K562 (cell line): ENCODE measurements around the gene ZNF215. TPM values are rescaled to one million over a fixed set of nuclear protein-coding genes. Genes with fewer than 3 reads are reported as not detected.

Source experiments
- ATAC-seq: fragments of 200-7000 bp; cut with Tn5 transposase; 3 replicates; pipeline ENCODE4 v1.9.1; 2020; ENCODE audit warnings: moderate library complexity
- BruUV-seq: library from RNA; stranded (reverse); fragments of 400-500 nt; replicated peaks from 2 replicates; lab custom pipeline; 2021; lab: Mats Ljungman, UMichigan
- CTCF ChIA-PET: fragments of 300-600 bp; formaldehyde crosslinking; extraction: SDS; loops from one replicate; lab custom pipeline; 2021; ENCODE audit warnings: low intra/inter-chr PET ratio; lab: Yijun Ruan, JAX
- POLR2A ChIA-PET: fragments of 300-600, 350-650 bp; sonication (Branson Sonifier 250); formaldehyde crosslinking; extraction: SDS; loops from one replicate; lab custom pipeline; 2021; ENCODE audit warnings: antibody characterized with exemption, inconsistent platforms; lab: Yijun Ruan, JAX
- DNase-seq, 4 experiments: peaks; one replicate each; pipeline versions ENCODE4 v3.0.0 to v3.0.0-alpha.2; 2011 to 2018; ENCODE audit warnings: low spot score in 3 of 4, mixed read lengths in 3 of 4; ENCODE audit errors: extremely low read depth in 1 of 4
- FAIRE-seq: peaks from 2 replicates; lab custom pipeline; 2011; peaks lifted over from hg19 to GRCh38; lab: Jason Lieb, UNC
- H2AFZ ChIP-seq: 2 replicates; pipeline ENCODE4 v1.6.0; 2011; ENCODE audit warnings: low read depth, low read length, control low read depth, inconsistent platforms
- H3K27ac ChIP-seq: fragments of 200-600 bp; 3 replicates; pipeline ENCODE4 v1.8.0; 2011; ENCODE audit warnings: low read depth, mild to moderate bottlenecking, control low read depth, inconsistent platforms, low read length, moderate library complexity, mixed read lengths; ENCODE audit errors: extremely low read depth
- H3K27me3 ChIP-seq, 2 experiments: fragments of 300-600 bp in 1 of 2; 2 replicates in 1 of 2; 3 replicates in 1 of 2; pipeline versions ENCODE4 v1.6.0 to v1.8.0; 2011; ENCODE audit warnings: inconsistent platforms in 2 of 2, low read length in 2 of 2, mild to moderate bottlenecking in 1 of 2, mixed read lengths in 1 of 2, moderate library complexity in 1 of 2; ENCODE audit not compliant: control insufficient read depth in 2 of 2, insufficient read depth in 2 of 2
- H3K36me3 ChIP-seq: fragments of 300-600 bp; 3 replicates; pipeline ENCODE4 v1.8.0; 2011; ENCODE audit warnings: mild to moderate bottlenecking, low read length, inconsistent platforms; ENCODE audit not compliant: control insufficient read depth, insufficient read depth
- H3K4me1 ChIP-seq, 2 experiments: fragments of 200-600 bp in 1 of 2; replicated peaks in 1 of 2; 2 replicates in 1 of 2; 3 replicates in 1 of 2; pipeline versions ENCODE4 v1.5.1 to v1.8.0; 2011; ENCODE audit warnings: inconsistent platforms in 2 of 2, low read length in 2 of 2, mild to moderate bottlenecking in 1 of 2, mixed read lengths in 1 of 2, moderate library complexity in 1 of 2; ENCODE audit not compliant: control insufficient read depth in 2 of 2, insufficient read depth in 2 of 2
- H3K4me2 ChIP-seq: 2 replicates; pipeline ENCODE4 v1.6.1; 2011; ENCODE audit warnings: low read length, control low read depth, inconsistent platforms, mixed read lengths; ENCODE audit not compliant: insufficient read depth
- H3K4me3 ChIP-seq: fragments of 200-600 bp; sonication (generic), shearing (Covaris generic); 2 replicates; pipeline ENCODE4 v1.5.1; 2016; ENCODE audit warnings: control low read depth, inconsistent platforms
- H3K79me2 ChIP-seq: fragments of 200-600 bp; 3 replicates; pipeline ENCODE4 v1.8.0; 2011; ENCODE audit warnings: low read length, inconsistent platforms; ENCODE audit not compliant: control insufficient read depth, insufficient read depth
- H3K9ac ChIP-seq, 2 experiments: 2 replicates each; pipeline versions ENCODE4 v1.6.0 to v1.6.1; 2011; ENCODE audit warnings: low read depth in 2 of 2, low read length in 2 of 2, control low read depth in 1 of 2, inconsistent platforms in 1 of 2, mild to moderate bottlenecking in 1 of 2, mixed read lengths in 1 of 2; ENCODE audit not compliant: insufficient read depth in 1 of 2
- H3K9me1 ChIP-seq: one replicate; pipeline ENCODE4 v1.6.0; 2011; ENCODE audit warnings: inconsistent platforms, mild to moderate bottlenecking, low read length, moderate library complexity; ENCODE audit not compliant: control insufficient read depth, insufficient read depth
- H3K9me3 ChIP-seq: replicated peaks from 2 replicates; pipeline ENCODE4 v1.5.1; 2011; ENCODE audit warnings: low read depth, low read length, inconsistent platforms; ENCODE audit not compliant: control insufficient read depth, insufficient read depth
- H4K20me1 ChIP-seq: replicated peaks from 2 replicates; pipeline ENCODE4 v1.6.1; 2011; ENCODE audit warnings: low read length, inconsistent platforms, mixed read lengths; ENCODE audit not compliant: control insufficient read depth, insufficient read depth
- DLX4 ChIP-seq: fragments of 250-450 bp; sonication (Bioruptor Pico); IDR thresholded peaks from 2 replicates; pipeline ENCODE4 v1.6.1; 2021; ENCODE audit warnings: mild to moderate bottlenecking
- GMEB1 ChIP-seq: fragments of 250-450 bp; sonication (Bioruptor Pico); IDR thresholded peaks from 2 replicates; pipeline ENCODE4 v1.4.0; 2020; ENCODE audit warnings: mild to moderate bottlenecking
- ID3 ChIP-seq, 2 experiments: fragments of 250-450 bp in 1 of 2; fragments of 450-650 bp in 1 of 2; sonication (Bioruptor Pico) in 1 of 2; IDR thresholded peaks; 2 replicates each; pipeline versions ENCODE4 v1.6.1 to v1.8.0; 2016 to 2021; ENCODE audit warnings: mild to moderate bottlenecking in 2 of 2, moderate library complexity in 2 of 2, missing compliant biosample characterization in 1 of 2, missing genetic modification characterization in 1 of 2
- POLR2B ChIP-seq: fragments of 450-650 bp; IDR thresholded peaks from 2 replicates; pipeline ENCODE4 v1.6.1; 2018; ENCODE audit warnings: low read depth; ENCODE audit not compliant: partially characterized antibody
- RBBP5 ChIP-seq: fragments of 200-600 bp; sonication (generic); IDR thresholded peaks from 2 replicates; pipeline ENCODE4 v1.6.1; 2012; ENCODE audit warnings: borderline replicate concordance, mild to moderate bottlenecking, low read length, control low read depth, inconsistent platforms; ENCODE audit not compliant: insufficient read depth, poor library complexity, severe bottlenecking
- SREBF2 ChIP-seq: sonication (generic); formaldehyde crosslinking; IDR thresholded peaks from 2 replicates; pipeline ENCODE4 v1.4.0; 2020; ENCODE audit warnings: mild to moderate bottlenecking, missing genetic modification reagents
- ZBTB43 ChIP-seq: sonication (generic); formaldehyde crosslinking; IDR thresholded peaks from 2 replicates; pipeline ENCODE4 v1.8.0; 2023; ENCODE audit warnings: mild to moderate bottlenecking, missing genetic modification reagents
- ZNF354B ChIP-seq: fragments of 250-450 bp; sonication (Bioruptor Pico); IDR thresholded peaks from 2 replicates; pipeline ENCODE4 v1.4.0; 2020
- WGBS: fragments of 100-300 bp; shearing (Covaris generic); methylation state at CpG from one replicate; pipeline ENCODE4 v1.1.6; 2016; ENCODE audit warnings: low coverage, mixed read lengths; ENCODE audit not compliant: insufficient coverage; ENCODE audit errors: missing lambda C conversion rate; 5-methylcytosine and 5-hydroxymethylcytosine counted together
- in situ Hi-C: fragments of 300-500 bp; cut with MboI; formaldehyde crosslinking; loops from 4 replicates; pipeline ENCODE4 v1.15.0; 2018; ENCODE audit warnings: inconsistent platforms, mixed read lengths
- intact Hi-C: fragments of 100-400 bp; cut with micrococcal nuclease; formaldehyde crosslinking; loops from 2 replicates; pipeline ENCODE4 v1.14.2; 2022
- polyA plus RNA-seq, 8 experiments: library from polyadenylated mRNA; depleted of rRNA in 4 of 8; stranded (reverse) in 5 of 8; unstranded in 3 of 8; fragments of >200 nt; fragmentation: Nextera tagmentation in 2 of 8; fragmentation: Illumina TruSeq in 1 of 8; extraction: Ambion mirVana in 2 of 8; extraction: Trizol in 1 of 8; gene quantifications; 2 replicates each; pipeline versions ENCODE4 v1.2.1 to v1.2.3, GENCODE V29; 2011 to 2014; ENCODE audit warnings: inconsistent platforms in 1 of 8, missing spikeins in 1 of 8
- total RNA-seq, 7 experiments: library from RNA; depleted of rRNA in 6 of 7; stranded (reverse); fragments of >200 nt in 6 of 7; fragmentation: Illumina TruSeq in 2 of 7; extraction: Trizol in 2 of 7; gene quantifications; 2 replicates each; pipeline versions ENCODE4 v1.2.1 to v1.2.3, GENCODE V29; 2011 to 2021; ENCODE audit warnings: low replicate concordance in 1 of 7

ZNF215 gene
- total and polyA plus RNA-seq, 9 of the 15 experiments (the other 6 are each of a cell fraction or from before 2014, with no cell fraction given): 11.2 to 19.1 (median 14.2) TPM

GRCh38 chr11:6889835-6890234 lies 36.4 kb upstream of the ZNF215 start:
- FAIRE-seq: no peak
- Histone ChIP-seq H3K4me2 (no peak overlapping the region), H3K9ac (no peak overlapping the region), H3K27ac (no peak overlapping the region), H3K9me1 (no peaks in the 10 kb centered on the region), H3K4me1 (no peaks in the 10 kb centered on the region), H3K36me3 (no peaks in the 10 kb centered on the region), H2AFZ (no peak overlapping the region), H3K27me3 (no peaks in the 10 kb centered on the region), H3K4me3 (no peak overlapping the region), H3K9me3 (no peaks in the 10 kb centered on the region), H3K79me2 (no peaks in the 10 kb centered on the region), H4K20me1 (no peaks in the 10 kb centered on the region)
- no peak for DNase-seq
- BruUV-seq: no TSS peak
- in situ Hi-C loops: no loop called here
- WGBS: 0% methylated on average over 1 of the region's 1 CpG
- POLR2A ChIA-PET: interaction anchor here (1.2 kb wide), 1 partner anchor 9 kb away, joined by 4 read pairs; no protein-coding TSS in a partner anchor
- CTCF ChIA-PET: no interaction called here
- intact Hi-C loops: no loop called here
- no peak for TF ChIP-seq ZNF354B (CRISPR knock-in tag)
- no peak for TF ChIP-seq RBBP5
- TF ChIP-seq GMEB1 (CRISPR knock-in tag): no peak
- no peak for ATAC-seq

GRCh38 chr11:6892400-6892799 lies 33.8 kb upstream of the ZNF215 start, which contains the start of gene OR2D2:
Gene OR2D2 (minus strand): TSS chr11:6892500. CDS start chr11:6892500, 0 bp downstream.
- CTCF ChIA-PET: no interaction called here
- ATAC-seq (no peak), FAIRE-seq (no peak)
- Histone ChIP-seq H3K9me1 (no peaks in the 10 kb centered on the region), H3K79me2 (no peaks in the 10 kb centered on the region), H3K27me3 (no peaks in the 10 kb centered on the region), H2AFZ (no peak within 1 kb of the TSS), H3K4me2 (no peak within 1 kb of the TSS), H3K9me3 (no peaks in the 10 kb centered on the region), H3K9ac (no peak within 1 kb of the TSS), H4K20me1 (no peaks in the 10 kb centered on the region), H3K4me1 (no peaks in the 10 kb centered on the region)
- 6% methylated on average over 2 of the region's 2 CpGs for WGBS
- in situ Hi-C loops: no loop called here
- POLR2A ChIA-PET: no interaction called here
- no peak for TF ChIP-seq DLX4 (CRISPR knock-in tag)
- no peak for TF ChIP-seq SREBF2 (CRISPR knock-in tag)
- no peak for TF ChIP-seq ZBTB43 (CRISPR knock-in tag)
- no peak for TF ChIP-seq ID3 (CRISPR knock-in tag; IDR thresholded peaks at IDR 0.05)
- no peak for TF ChIP-seq ID3 (tag; IDR thresholded peaks at IDR 0.05)
- TF ChIP-seq POLR2B: no peak
- TF ChIP-seq, all 486 proteins: peak for 0
- intact Hi-C loops: no loop called here
- H3K4me3 ChIP-seq: no peak within 1 kb of the TSS
- no peak for DNase-seq
- no peak within 1 kb of the TSS for H3K27ac ChIP-seq
- H3K36me3 ChIP-seq: no peaks in the 10 kb centered on the region
- BruUV-seq: no TSS peak
